ENCODE results near the gene CCDC148.
"Not testable (repeated sequence)": the region's sequence is repeated elsewhere in the genome, so short reads cannot be mapped to it uniquely, and the experiment has no call there.

Gene CCDC148

GRCh38 chr2:158346032-158346431 lies 110.5 kb downstream of the CCDC148 start:
- H3K4me3 ChIP-seq (ENCODE audit: severe bottlenecking) = no peak overlapping the region
- DNase-seq (ENCODE audit: low spot score) = no peak
- no peaks in the 10 kb centered on the region for H3K27me3 ChIP-seq (ENCODE audit: insufficient read depth, poor library complexity, severe bottlenecking)
- no peaks in the 10 kb centered on the region for H3K36me3 ChIP-seq (ENCODE audit: low read depth)
- no peak for ATAC-seq (ENCODE audit: low read depth)
- no peak for TF ChIP-seq CTCF (IDR thresholded peaks at IDR 0.05; ENCODE audit: poor library complexity, severe bottlenecking)
- no peaks in the 10 kb centered on the region for H3K4me1 ChIP-seq (ENCODE audit: insufficient read depth, poor library complexity, severe bottlenecking)
- no peaks in the 10 kb centered on the region for H3K9me3 ChIP-seq (ENCODE audit: severe bottlenecking)
- no peak overlapping the region for H3K27ac ChIP-seq (ENCODE audit: poor library complexity, severe bottlenecking)

GRCh38 chr2:158339513-158339912 lies 117.0 kb downstream of the CCDC148 start:
- no peaks in the 10 kb centered on the region for H3K27me3 ChIP-seq (ENCODE audit: insufficient read depth, poor library complexity, severe bottlenecking)
- no peaks in the 10 kb centered on the region for H3K36me3 ChIP-seq (ENCODE audit: low read depth)
- no peak overlapping the region for H3K4me3 ChIP-seq (ENCODE audit: severe bottlenecking)
- DNase-seq (ENCODE audit: low spot score) (no peak), ATAC-seq (ENCODE audit: low read depth) (no peak)
- H3K4me1 ChIP-seq (ENCODE audit: insufficient read depth, poor library complexity, severe bottlenecking) = no peaks in the 10 kb centered on the region
- TF ChIP-seq CTCF (IDR thresholded peaks at IDR 0.05; ENCODE audit: poor library complexity, severe bottlenecking) = no peak
- H3K9me3 ChIP-seq (ENCODE audit: severe bottlenecking) = no peaks in the 10 kb centered on the region
- no peak overlapping the region for H3K27ac ChIP-seq (ENCODE audit: poor library complexity, severe bottlenecking)

DNA sequence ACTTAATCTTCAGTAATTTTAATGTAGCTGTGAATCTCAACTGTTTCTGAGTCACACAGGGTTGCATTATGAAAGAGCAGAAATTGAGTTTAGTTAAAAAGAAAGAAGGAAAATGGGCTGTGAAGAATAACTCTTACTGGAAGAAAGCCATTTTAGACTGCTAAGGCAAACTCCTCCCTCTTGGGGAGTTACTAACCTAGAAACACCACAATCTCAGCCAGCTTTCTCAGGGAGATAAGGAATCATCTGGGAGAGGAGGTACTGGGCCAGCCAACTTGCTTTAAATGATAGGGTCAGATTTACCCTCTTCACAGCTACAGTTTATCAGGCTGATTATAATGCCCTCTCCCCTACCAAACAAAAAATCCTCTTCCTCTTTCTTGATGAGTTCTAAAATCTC lies 119.5 kb downstream of the CCDC148 start:
- no peaks in the 10 kb centered on the region for H3K4me1 ChIP-seq (ENCODE audit: insufficient read depth, poor library complexity, severe bottlenecking)
- ATAC-seq (ENCODE audit: low read depth) (no peak), DNase-seq (ENCODE audit: low spot score) (no peak)
- no peak for TF ChIP-seq CTCF (IDR thresholded peaks at IDR 0.05; ENCODE audit: poor library complexity, severe bottlenecking)
- no peaks in the 10 kb centered on the region for H3K36me3 ChIP-seq (ENCODE audit: low read depth)
- no peaks in the 10 kb centered on the region for H3K9me3 ChIP-seq (ENCODE audit: severe bottlenecking)
- H3K4me3 ChIP-seq (ENCODE audit: severe bottlenecking) = no peak overlapping the region
- no peak overlapping the region for H3K27ac ChIP-seq (ENCODE audit: poor library complexity, severe bottlenecking)
- H3K27me3 ChIP-seq (ENCODE audit: insufficient read depth, poor library complexity, severe bottlenecking) = no peaks in the 10 kb centered on the region

DNA sequence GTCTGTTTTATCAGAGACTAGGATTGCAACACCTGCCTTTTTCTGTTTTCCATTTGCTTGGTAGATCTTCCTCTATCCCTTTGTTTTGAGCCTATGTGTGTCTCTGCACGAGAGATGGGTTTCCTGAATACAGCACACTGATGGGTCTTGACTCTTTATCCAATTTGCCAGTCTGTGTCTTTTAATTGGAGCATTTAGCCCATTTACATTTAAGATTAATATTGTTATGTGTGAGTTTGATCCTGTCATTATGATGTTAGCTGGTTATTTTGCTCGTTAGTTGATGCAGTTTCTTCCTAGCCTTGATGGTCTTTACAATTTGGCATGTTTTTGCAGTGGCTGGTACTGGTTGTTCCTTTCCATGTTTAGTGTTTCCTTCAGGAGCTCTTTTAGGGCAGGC lies 124.8 kb downstream of the CCDC148 start:
- not testable (repeated sequence) for H3K4me1 ChIP-seq (ENCODE audit: insufficient read depth, poor library complexity, severe bottlenecking); H3K27me3 ChIP-seq (ENCODE audit: insufficient read depth, poor library complexity, severe bottlenecking); ATAC-seq (ENCODE audit: low read depth); H3K36me3 ChIP-seq (ENCODE audit: low read depth); H3K27ac ChIP-seq (ENCODE audit: poor library complexity, severe bottlenecking); H3K4me3 ChIP-seq (ENCODE audit: severe bottlenecking); H3K9me3 ChIP-seq (ENCODE audit: severe bottlenecking); DNase-seq (ENCODE audit: low spot score)

DNA sequence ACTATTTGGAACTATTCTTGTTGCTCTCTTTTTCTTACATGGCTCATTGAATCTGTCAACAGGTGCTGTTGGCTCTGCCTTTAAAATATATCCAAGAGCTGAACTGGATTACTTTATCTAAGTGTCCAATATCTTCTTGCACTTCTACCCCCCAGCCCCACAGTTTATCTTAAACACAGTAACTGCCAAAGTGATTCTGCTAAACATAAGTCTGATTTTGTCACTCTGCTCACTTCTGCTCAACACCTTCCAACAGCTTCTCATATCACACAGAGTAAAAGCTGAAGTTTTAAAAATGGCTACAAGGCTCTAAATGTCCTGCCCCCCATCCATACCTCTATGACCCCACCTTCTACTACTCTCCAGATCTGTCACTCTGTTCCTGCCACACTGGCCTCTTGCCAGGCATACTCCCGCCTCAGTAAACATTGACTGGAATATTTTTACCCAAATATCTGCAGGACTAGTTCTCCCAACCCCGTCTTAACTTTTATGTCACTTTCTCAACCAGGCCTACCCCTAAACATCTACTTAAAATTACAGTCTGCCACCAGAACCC lies 130.7 kb downstream of the CCDC148 start:
- TF ChIP-seq CTCF (IDR thresholded peaks at IDR 0.05; ENCODE audit: poor library complexity, severe bottlenecking) = no peak
- no peaks in the 10 kb centered on the region for H3K27me3 ChIP-seq (ENCODE audit: insufficient read depth, poor library complexity, severe bottlenecking)
- no peaks in the 10 kb centered on the region for H3K9me3 ChIP-seq (ENCODE audit: severe bottlenecking)
- DNase-seq (ENCODE audit: low spot score) (no peak), ATAC-seq (ENCODE audit: low read depth) (no peak)
- H3K4me1 ChIP-seq (ENCODE audit: insufficient read depth, poor library complexity, severe bottlenecking) = peaks cover 18% of the 10 kb centered on the region
- no peak overlapping the region for H3K27ac ChIP-seq (ENCODE audit: poor library complexity, severe bottlenecking)
- no peaks in the 10 kb centered on the region for H3K36me3 ChIP-seq (ENCODE audit: low read depth)
- H3K4me3 ChIP-seq (ENCODE audit: severe bottlenecking) = no peak overlapping the region
